Medulla oblongata (tissue), 1 donor: ENCODE results near the gene BCAM.
"Not testable (repeated sequence)": the region's sequence is repeated elsewhere in the genome, so short reads cannot be mapped to it uniquely, and the experiment has no call there.

ENCODE experiments used
- DNase-seq: peaks from one replicate; pipeline ENCODE4 v3.0.0-alpha.2; 2015; ENCODE audit errors: extremely low spot score

Gene BCAM

GRCh38 chr19:44817725-44818465, 9.0 kb downstream of the BCAM start:
- no peak for DNase-seq

- no peak for DNase-seq
Observed at GRCh38 chr19:44818466-44819031, 9.6 kb downstream of the BCAM start.

GRCh38 chr19:44819246-44819832, 10.4 kb downstream of the BCAM start:
- DNase-seq = no peak

- DNase-seq = no peak
Observed at GRCh38 chr19:44820648-44821609, 12.0 kb downstream of the BCAM start.

GRCh38 chr19:44822177-44822576, 13.3 kb downstream of the BCAM start:
- DNase-seq = no peak

GRCh38 chr19:44822670-44823372, 13.9 kb downstream of the BCAM start:
- no peak for DNase-seq

- no peak for DNase-seq
Observed at GRCh38 chr19:44823373-44823698, 14.4 kb downstream of the BCAM start.

- no peak for DNase-seq
Observed at GRCh38 chr19:44824761-44825160, 15.9 kb downstream of the BCAM start.

GRCh38 chr19:44832875-44833274, 24.0 kb downstream of the BCAM start:
- not testable (repeated sequence) for DNase-seq

GRCh38 chr19:44834399-44834798, 25.5 kb downstream of the BCAM start:
- not testable (repeated sequence) for DNase-seq

GRCh38 chr19:44839276-44839675, 30.4 kb downstream of the BCAM start:
- no peak for DNase-seq

- no peak for DNase-seq
Observed at GRCh38 chr19:44840811-44841210, 31.9 kb downstream of the BCAM start.

- DNase-seq = no peak
Observed at GRCh38 chr19:44841231-44841630, 32.3 kb downstream of the BCAM start.

- no peak for DNase-seq
Observed at GRCh38 chr19:44845286-44845611, 36.3 kb downstream of the BCAM start.

- DNase-seq = peak; percentile 91
Observed at GRCh38 chr19:44845612-44846454, 36.9 kb downstream of the BCAM start, which contains the start of gene NECTIN2. Gene NECTIN2 (plus strand): TSS chr19:44846297. CDS start chr19:44846526, 229 bp downstream.

- no peak for DNase-seq
Observed at GRCh38 chr19:44846455-44847143, 37.7 kb downstream of the BCAM start.

- peak; percentile 45 for DNase-seq
Observed at GRCh38 chr19:44847144-44848035, 38.5 kb downstream of the BCAM start.

GRCh38 chr19:44848036-44848811, 39.3 kb downstream of the BCAM start:
- DNase-seq = peak; percentile 19
